ENCODE results near the gene TCOF1. TPM values are rescaled to one million over a fixed set of nuclear protein-coding genes. Genes with fewer than 3 reads are reported as not detected.

Gene TCOF1
- total RNA-seq, 1 experiment from 2014 or later: 32.9 TPM

- DNase-seq (ENCODE audit: low spot score): no peak
These were observed 7.7 kb upstream of the TCOF1 start for GRCh38 chr5:150349681-150350275.

DNA sequence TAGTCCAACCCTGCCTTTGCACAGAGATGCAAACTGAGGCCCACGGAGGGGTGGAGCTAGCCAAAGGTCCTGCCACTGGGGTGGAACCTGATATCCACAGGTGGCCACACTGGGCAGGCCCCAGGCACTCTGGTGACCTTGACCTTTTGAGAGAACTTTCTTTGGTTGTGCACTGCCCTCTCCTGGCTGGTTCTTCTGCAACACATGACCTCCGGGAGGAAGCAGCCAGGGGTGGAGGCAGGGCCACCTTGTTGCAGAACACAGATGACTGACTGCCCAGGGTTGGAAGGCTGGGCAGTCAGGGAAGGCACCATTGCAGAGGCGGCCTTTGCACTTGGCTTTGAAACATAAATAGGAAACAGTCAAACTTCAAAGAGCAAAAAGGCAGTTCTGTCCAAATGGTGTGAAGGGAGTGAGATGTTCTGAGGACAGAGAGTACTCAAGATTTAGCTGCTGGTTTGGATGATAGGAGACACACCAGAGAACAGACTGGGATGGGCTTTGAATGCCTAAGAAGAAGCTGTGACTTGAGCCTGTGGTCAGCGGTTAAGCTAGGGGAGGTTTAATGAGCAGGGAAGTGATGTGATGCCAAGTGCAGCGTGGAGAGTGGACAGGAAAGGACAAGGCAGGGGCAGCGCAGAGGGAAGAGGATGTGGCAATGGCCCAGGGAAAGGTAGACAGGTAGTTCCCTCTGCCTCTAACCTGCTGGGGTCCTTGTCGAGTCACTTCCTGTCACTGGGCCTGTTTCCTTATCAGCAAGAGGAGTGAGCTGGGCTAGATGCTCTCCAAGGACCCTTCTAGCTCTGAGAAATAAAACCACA, 6.8 kb upstream of the TCOF1 start:
- peak; percentile 76 for DNase-seq (ENCODE audit: low spot score)

GRCh38 chr5:150352244-150353031, 5.1 kb upstream of the TCOF1 start:
- no peak for DNase-seq (ENCODE audit: low spot score)

DNA sequence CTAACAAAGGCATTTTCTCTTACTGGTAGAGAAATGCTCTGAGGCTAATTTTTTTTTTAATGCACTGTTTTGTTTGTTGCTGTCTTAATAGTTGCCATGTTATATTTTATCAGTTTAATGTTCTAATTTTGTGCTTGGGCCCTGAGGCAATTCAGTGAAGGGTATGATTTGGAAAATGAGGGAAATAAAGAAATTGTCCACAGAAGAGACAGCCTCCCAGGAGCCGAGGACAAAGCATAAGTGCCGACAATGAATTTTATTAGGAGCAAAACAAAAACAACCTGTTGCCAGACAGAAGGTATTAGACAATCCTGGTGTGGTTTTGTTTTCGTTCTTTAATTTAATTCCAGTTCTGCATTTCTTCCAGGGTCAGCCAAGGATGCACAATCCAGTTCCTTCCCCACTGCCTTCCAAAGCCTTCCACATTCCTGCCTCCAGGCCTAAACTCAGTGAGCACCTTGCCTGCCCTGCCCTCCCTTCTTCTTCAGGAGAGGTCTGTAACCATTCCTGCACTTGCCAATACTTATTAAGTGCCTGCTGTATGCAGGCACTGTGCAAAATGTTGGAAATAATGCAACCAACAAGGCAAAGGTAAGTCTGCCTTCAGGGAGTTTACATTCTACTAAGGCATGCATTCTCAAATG, 4.3 kb upstream of the TCOF1 start:
- DNase-seq (ENCODE audit: low spot score): no peak

GRCh38 chr5:150355791-150356190, 1.7 kb upstream of the TCOF1 start:
- no peak for DNase-seq (ENCODE audit: low spot score)

DNA sequence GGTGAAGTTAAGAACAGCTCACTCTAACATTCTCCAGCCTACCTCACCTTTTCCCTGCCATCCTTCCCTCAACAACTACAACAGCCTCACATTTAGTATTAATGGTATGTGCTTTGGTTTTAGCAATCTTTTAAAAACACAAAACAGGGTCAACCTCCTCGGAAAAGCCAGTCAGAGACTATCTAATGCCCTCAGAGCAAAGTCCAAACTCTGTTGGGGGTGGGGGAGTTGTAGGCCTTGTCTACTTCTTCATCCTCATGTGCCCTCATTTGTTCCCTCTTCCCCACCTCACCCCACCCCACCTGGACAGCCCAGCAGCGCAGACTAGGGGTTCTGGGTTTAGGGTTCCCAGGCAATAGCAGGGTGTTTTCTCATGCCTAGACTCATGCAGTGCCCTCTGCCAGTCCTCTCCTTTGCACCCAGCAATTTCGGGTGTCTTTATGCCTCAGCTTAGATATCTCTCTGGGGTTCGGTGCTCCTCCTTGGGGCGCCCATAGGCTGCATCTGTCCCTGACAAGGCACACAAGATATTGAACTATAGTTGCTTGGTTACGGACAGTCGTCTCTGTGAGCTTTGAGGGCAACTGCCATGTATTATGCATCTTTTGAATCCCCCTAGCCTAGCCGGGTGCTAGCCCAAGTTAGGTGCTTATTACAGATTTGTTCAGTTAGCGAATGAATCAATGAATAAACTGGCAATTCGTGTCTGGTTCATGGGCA, 762 bp upstream of the TCOF1 start:
- no peak for DNase-seq (ENCODE audit: low spot score)

GRCh38 chr5:150358261-150359095, 981 bp downstream of the TCOF1 start:
- DNase-seq (ENCODE audit: low spot score): no peak

GRCh38 chr5:150361301-150361700, 3.8 kb downstream of the TCOF1 start:
- no peak for DNase-seq (ENCODE audit: low spot score)

DNA sequence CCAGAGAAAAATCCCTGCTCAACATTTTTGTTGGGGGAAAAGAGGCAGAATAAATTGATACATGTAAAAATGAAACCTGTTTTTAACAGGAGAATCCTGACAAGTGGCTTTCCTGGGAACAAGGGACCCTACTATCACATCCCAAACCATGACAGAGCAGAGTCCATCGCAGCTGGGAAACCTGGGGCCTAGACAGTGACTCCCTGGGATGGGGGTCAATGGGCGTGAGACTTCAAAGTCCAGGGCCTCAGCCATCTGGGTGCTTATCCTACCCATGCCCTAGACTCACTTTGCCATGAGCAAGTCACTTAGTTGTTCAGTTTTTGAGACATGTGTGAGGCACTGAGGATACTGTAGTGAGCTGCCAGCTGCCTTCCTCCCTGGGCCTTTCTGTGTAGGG, 5.7 kb downstream of the TCOF1 start:
- no peak for DNase-seq (ENCODE audit: low spot score)

DNA sequence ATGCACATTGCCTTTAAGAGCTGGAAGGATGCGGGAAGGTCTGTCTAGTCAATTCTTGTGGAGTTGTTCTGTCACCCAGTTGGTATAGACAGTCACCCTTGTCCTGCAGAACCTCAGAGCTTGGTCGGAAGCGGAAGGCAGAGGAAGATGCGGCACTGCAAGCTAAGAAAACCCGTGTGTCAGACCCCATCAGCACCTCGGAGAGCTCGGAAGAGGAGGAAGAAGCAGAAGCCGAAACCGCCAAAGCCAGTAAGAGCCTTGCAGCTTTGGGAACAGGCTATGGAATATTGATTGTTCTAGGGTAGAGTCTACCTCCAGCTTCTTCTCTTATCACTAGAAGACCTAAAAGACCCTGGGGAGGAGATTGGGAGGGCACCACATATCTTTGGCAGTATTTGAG, 6.5 kb downstream of the TCOF1 start:
- no peak for DNase-seq (ENCODE audit: low spot score)

- DNase-seq (ENCODE audit: low spot score): no peak
These were observed 11.0 kb downstream of the TCOF1 start for GRCh38 chr5:150368526-150368925.

GRCh38 chr5:150372639-150373038, 15.1 kb downstream of the TCOF1 start:
- no peak for DNase-seq (ENCODE audit: low spot score)

GRCh38 chr5:150374651-150375050, 17.2 kb downstream of the TCOF1 start:
- DNase-seq (ENCODE audit: low spot score): no peak

GRCh38 chr5:150376799-150377771, 19.6 kb downstream of the TCOF1 start:
- DNase-seq (ENCODE audit: low spot score): no peak

GRCh38 chr5:150377964-150378694, 20.6 kb downstream of the TCOF1 start:
- no peak for DNase-seq (ENCODE audit: low spot score)

- DNase-seq (ENCODE audit: low spot score): no peak
These were observed 27.2 kb downstream of the TCOF1 start for GRCh38 chr5:150384701-150385100.

DNA sequence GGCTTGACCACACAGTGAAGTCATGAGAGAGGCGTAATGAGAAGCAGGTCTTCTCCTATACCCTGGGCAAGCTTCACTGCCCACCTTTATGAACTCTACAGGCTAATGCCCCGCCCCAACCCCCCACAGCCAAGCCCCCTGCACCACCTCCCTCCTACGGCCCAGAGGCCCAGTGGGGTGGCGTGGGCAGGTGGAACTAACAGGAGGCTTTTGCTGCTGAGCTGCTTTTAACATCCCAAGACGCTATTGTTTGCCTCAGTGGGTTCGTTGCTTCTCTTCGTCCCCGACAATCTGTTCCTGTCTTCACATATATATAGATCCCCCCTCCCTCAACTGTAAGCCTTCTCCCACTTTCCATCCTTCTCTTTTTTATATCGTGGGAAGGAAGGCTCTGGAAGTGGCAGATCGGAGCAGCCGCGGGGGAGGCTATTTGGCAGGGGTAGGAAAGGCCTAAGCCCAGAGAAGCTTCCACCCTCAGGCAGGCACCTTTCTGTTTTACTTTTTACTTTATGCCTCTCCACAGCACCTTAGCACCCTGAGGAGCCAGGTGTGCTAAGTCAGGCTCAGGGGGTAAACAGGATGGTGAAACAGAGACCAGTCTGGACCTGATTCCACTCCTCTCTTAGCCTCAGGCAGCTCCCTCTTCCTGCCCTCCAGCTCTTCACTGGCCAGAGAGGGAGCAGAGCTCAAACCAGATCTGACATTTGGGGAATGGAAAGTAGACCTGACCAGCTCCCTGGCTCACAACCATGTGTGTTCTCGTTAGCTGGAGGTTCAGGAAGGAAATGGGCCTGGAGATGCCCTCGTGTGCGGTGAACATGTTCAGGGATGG, 28.7 kb downstream of the TCOF1 start:
- DNase-seq (ENCODE audit: low spot score): no peak

All from H4 (cell line).